Type B pancreatic cell (in vitro differentiated cells): ENCODE data around the gene SNRNP25. TPM values are rescaled to one million over a fixed set of nuclear protein-coding genes. Genes with fewer than 3 reads are reported as not detected.

Experiments
- DNase-seq: peaks from one replicate; pipeline ENCODE4 v3.0.0; 2021; ENCODE audit warnings: mixed read lengths; ENCODE audit not compliant: unreplicated experiment; ENCODE audit errors: extremely low spot score
- H3K27ac Mint-ChIP-seq: 2 replicates; pipeline ENCODE4 v1.8.0; 2021; ENCODE audit warnings: mild to moderate bottlenecking, mixed read lengths
- H3K27me3 Mint-ChIP-seq: 2 replicates; pipeline ENCODE4 v1.8.0; 2021; ENCODE audit warnings: mixed read lengths
- H3K36me3 Mint-ChIP-seq: 2 replicates; pipeline ENCODE4 v1.8.0; 2021; ENCODE audit warnings: mixed read lengths
- H3K4me1 Mint-ChIP-seq: one replicate; pipeline ENCODE4 v1.8.0; 2021; ENCODE audit warnings: mixed read lengths; ENCODE audit not compliant: unreplicated experiment
- H3K4me3 Mint-ChIP-seq: 2 replicates; pipeline ENCODE4 v1.8.0; 2021; ENCODE audit warnings: mild to moderate bottlenecking, mixed read lengths
- H3K9me3 Mint-ChIP-seq: 2 replicates; pipeline ENCODE4 v1.8.0; 2021; ENCODE audit warnings: mixed read lengths
- CTCF ChIP-seq: fragments of 200-600 bp; sonication (generic); conservative IDR thresholded peaks from 2 replicates; pipeline ENCODE4 v1.5.0; 2021; ENCODE audit warnings: antibody characterized with exemption, mild to moderate bottlenecking
- total RNA-seq: library from RNA; stranded (reverse); gene quantifications from 2 replicates; pipeline ENCODE4 v1.2.1, GENCODE V29; 2021; ENCODE audit warnings: low replicate concordance

Gene SNRNP25
- total RNA-seq, 1 donor from 2014 or later: 48.7 TPM

GRCh38 chr16:97822-98221 lies 44.2 kb downstream of the SNRNP25 start:
- no peak overlapping the region for H3K4me3 Mint-ChIP-seq
- no peaks in the 10 kb centered on the region for H3K4me1 Mint-ChIP-seq
- H3K9me3 Mint-ChIP-seq: no peaks in the 10 kb centered on the region
- H3K36me3 Mint-ChIP-seq: no peaks in the 10 kb centered on the region
- DNase-seq: no peak
- H3K27me3 Mint-ChIP-seq: no peaks in the 10 kb centered on the region
- no peak for TF ChIP-seq CTCF
- no peak overlapping the region for H3K27ac Mint-ChIP-seq

DNA sequence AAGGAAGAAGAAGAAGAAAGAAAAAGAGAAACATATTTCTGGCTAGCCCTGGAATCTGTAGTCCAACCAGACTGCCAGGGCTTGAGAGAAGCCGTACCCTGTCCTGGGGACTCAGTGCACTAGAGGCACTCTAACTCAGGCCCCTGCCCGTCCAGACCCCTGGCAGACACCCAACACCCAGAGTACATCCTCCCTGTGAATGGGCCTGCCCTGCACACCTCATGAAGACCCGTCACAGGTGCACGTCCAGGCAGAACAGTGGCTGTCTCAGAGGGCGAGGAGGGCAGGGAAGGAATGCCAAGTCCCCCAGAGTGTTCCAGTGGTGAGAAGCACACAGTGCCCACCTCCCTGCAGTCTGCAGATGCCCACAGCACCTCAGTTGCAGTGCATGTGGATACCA lies 47.4 kb downstream of the SNRNP25 start:
- no peaks in the 10 kb centered on the region for H3K4me1 Mint-ChIP-seq
- H3K9me3 Mint-ChIP-seq: no peaks in the 10 kb centered on the region
- no peak for DNase-seq
- no peak for TF ChIP-seq CTCF
- no peaks in the 10 kb centered on the region for H3K27me3 Mint-ChIP-seq
- H3K36me3 Mint-ChIP-seq: no peaks in the 10 kb centered on the region
- H3K4me3 Mint-ChIP-seq: no peak overlapping the region
- H3K27ac Mint-ChIP-seq: no peak overlapping the region

GRCh38 chr16:101586-101985 lies 48.0 kb downstream of the SNRNP25 start:
- no peaks in the 10 kb centered on the region for H3K27me3 Mint-ChIP-seq

DNA sequence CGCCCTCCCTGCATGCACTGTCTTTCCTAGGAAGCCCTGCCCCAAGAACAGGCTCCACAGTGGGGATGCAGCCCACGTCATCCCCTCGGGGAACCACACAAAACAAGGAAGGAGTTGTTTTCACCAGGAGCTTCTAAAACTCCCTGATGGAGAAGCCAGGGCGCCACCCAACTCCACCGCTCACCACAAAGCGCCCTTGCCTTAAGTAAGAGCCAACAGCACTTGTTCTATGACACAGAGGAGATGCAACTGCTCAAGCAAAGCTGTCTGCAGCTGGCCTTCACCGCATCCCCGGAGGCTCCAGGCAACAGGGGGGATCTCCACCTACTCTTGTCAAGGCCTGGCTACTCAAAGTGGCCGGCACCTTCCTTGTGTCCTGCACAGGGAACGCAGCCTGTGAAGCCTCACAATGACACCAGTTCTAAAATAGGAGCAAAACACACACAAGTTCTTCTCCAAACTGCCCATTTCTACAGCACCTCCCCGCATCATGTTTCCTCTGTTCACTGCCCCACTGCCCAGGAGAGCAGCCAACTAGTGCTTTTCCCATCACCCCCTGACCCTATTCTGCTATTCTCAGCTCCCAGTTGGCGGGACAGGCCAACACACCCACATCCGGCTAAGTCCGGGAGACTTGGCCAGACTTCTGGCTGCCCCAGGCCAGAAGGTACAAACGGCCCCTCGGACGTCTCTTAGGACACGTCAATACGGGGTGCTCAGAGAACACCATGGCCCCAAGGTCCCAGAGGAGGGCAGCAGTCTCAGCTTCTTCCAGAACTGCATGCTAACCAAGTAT lies 48.6 kb downstream of the SNRNP25 start:
- Mint-ChIP-seq H3K4me1 (peaks cover 4% of the 10 kb centered on the region), H3K27ac (no peak overlapping the region), H3K36me3 (peaks cover 4% of the 10 kb centered on the region), H3K4me3 (no peak overlapping the region), H3K27me3 (no peaks in the 10 kb centered on the region), H3K9me3 (no peaks in the 10 kb centered on the region)
- TF ChIP-seq CTCF: no peak
- DNase-seq: no peak

More at GRCh38 chr16:101586-101985, 48.0 kb downstream of the SNRNP25 start:
- DNase-seq: no peak
- no peaks in the 10 kb centered on the region for H3K9me3 Mint-ChIP-seq
- H3K27ac Mint-ChIP-seq: no peak overlapping the region
- no peak for TF ChIP-seq CTCF
- H3K4me3 Mint-ChIP-seq: no peak overlapping the region
- H3K4me1 Mint-ChIP-seq: no peaks in the 10 kb centered on the region
- H3K36me3 Mint-ChIP-seq: no peaks in the 10 kb centered on the region

DNA sequence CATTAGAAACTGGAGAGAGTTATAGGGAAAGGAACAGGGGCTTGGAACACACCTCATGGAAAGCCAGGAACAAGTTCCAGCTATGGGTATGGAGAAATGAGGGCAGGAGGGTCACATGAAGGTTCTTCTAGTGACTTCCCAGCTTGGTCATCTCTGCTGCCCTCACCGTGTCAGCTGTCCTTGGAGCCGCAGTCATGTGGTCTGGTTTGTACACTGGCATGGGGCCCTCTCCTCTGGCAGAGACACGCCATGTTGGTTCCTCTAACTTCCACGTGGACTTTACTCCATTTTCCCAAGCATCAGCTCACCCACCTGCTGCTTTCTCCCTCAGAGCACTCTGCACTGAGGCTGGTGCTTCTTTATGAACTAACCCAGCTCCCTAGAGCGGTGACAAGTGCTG lies 50.7 kb downstream of the SNRNP25 start:
- no peak overlapping the region for H3K4me3 Mint-ChIP-seq
- H3K27me3 Mint-ChIP-seq: no peaks in the 10 kb centered on the region
- H3K4me1 Mint-ChIP-seq: peaks cover 4% of the 10 kb centered on the region
- DNase-seq: no peak
- H3K36me3 Mint-ChIP-seq: peaks cover 4% of the 10 kb centered on the region
- no peak for TF ChIP-seq CTCF
- no peaks in the 10 kb centered on the region for H3K9me3 Mint-ChIP-seq
- no peak overlapping the region for H3K27ac Mint-ChIP-seq
